ENCODE results near the gene UBL3.

The UBL3 gene

GRCh38 chr13:29737061-29737460 lies 113.4 kb downstream of the UBL3 start:
- no peak for DNase-seq (ENCODE audit: low read depth, low spot score)
- no peak for TF ChIP-seq CTCF (IDR thresholded peaks at IDR 0.05; ENCODE audit: insufficient read depth, low read length, missing control alignments)
- no peak overlapping the region for H3K4me3 ChIP-seq (ENCODE audit: low read depth, low read length)
- CTCF ChIA-PET, result interaction anchor here (1.1 to 2.2 kb wide), 2 partner anchors 9 to 228 kb away, joined by 3 to 7 read pairs; no protein-coding TSS in a partner anchor
- POLR2A ChIA-PET, result no interaction called here

- H3K4me3 ChIP-seq (ENCODE audit: low read depth, low read length), result no peak overlapping the region
- CTCF ChIA-PET, result interaction anchor here (1.0 to 1.6 kb wide), 3 partner anchors 12 to 382 kb away, joined by 3 to 4 read pairs (median 4); no protein-coding TSS in a partner anchor
- DNase-seq (ENCODE audit: low read depth, low spot score), result no peak
- TF ChIP-seq CTCF (IDR thresholded peaks at IDR 0.05; ENCODE audit: insufficient read depth, low read length, missing control alignments), result no peak
- POLR2A ChIA-PET, result no interaction called here
Measured at GRCh38 chr13:29733147-29733611, 117.2 kb downstream of the UBL3 start.

GRCh38 chr13:29730253-29730652 lies 120.2 kb downstream of the UBL3 start:
- TF ChIP-seq CTCF (IDR thresholded peaks at IDR 0.05; ENCODE audit: insufficient read depth, low read length, missing control alignments), result no peak
- CTCF ChIA-PET, result interaction anchor here (1.0 to 3.4 kb wide), 3 partner anchors 13 to 22 kb away, joined by 4 to 19 read pairs (median 12); no protein-coding TSS in a partner anchor
- DNase-seq (ENCODE audit: low read depth, low spot score), result no peak
- no peak overlapping the region for H3K4me3 ChIP-seq (ENCODE audit: low read depth, low read length)
- POLR2A ChIA-PET, result no interaction called here

- CTCF ChIA-PET, result interaction anchor here (0.9 kb wide), 1 partner anchor 390 kb away, joined by 3 read pairs; no protein-coding TSS in a partner anchor
- POLR2A ChIA-PET, result no interaction called here
- no peak for TF ChIP-seq CTCF (IDR thresholded peaks at IDR 0.05; ENCODE audit: insufficient read depth, low read length, missing control alignments)
- DNase-seq (ENCODE audit: low read depth, low spot score), result no peak
- H3K4me3 ChIP-seq (ENCODE audit: low read depth, low read length), result no peak overlapping the region
Measured at GRCh38 chr13:29722415-29722814, 128.0 kb downstream of the UBL3 start.

- no peak for DNase-seq (ENCODE audit: low read depth, low spot score)
- ChIA-PET POLR2A (no interaction called here), CTCF (interaction anchor here (0.9 kb wide), 1 partner anchor 391 kb away, joined by 3 read pairs; no protein-coding TSS in a partner anchor)
- no peak overlapping the region for H3K4me3 ChIP-seq (ENCODE audit: low read depth, low read length)
- TF ChIP-seq CTCF (IDR thresholded peaks at IDR 0.05; ENCODE audit: insufficient read depth, low read length, missing control alignments), result no peak
Measured at GRCh38 chr13:29721766-29722165, 128.7 kb downstream of the UBL3 start.

- no peak overlapping the region for H3K4me3 ChIP-seq (ENCODE audit: low read depth, low read length)
- no peak for TF ChIP-seq CTCF (IDR thresholded peaks at IDR 0.05; ENCODE audit: insufficient read depth, low read length, missing control alignments)
- CTCF ChIA-PET, result no interaction called here
- POLR2A ChIA-PET, result no interaction called here
- DNase-seq (ENCODE audit: low read depth, low spot score), result no peak
Measured at GRCh38 chr13:29718694-29719093, 131.7 kb downstream of the UBL3 start.
